HEK293 (cell line): ENCODE results near the gene SLC39A3.

Experiments used
- CTCF ChIA-PET: fragments of 350-600 bp; formaldehyde crosslinking; extraction: SDS; loops from one replicate; lab custom pipeline; 2021; ENCODE audit warnings: antibody characterized with exemption; lab: Yijun Ruan, JAX
- POLR2A ChIA-PET: fragments of 300-600 bp; formaldehyde crosslinking; extraction: SDS; loops from one replicate; lab custom pipeline; 2020; ENCODE audit warnings: antibody characterized with exemption, inconsistent platforms; lab: Yijun Ruan, JAX
- H3K27ac ChIP-seq: fragments of 200-500 bp; sonication (Bioruptor generic); 2 replicates; pipeline ENCODE4 v1.5.1; 2014; ENCODE audit warnings: low read depth, low read length, control low read depth, inconsistent platforms; ENCODE audit errors: extremely low read depth
- H3K36me3 ChIP-seq, 2 experiments: fragments of 200-500 bp in 1 of 2; sonication (Bioruptor generic) in 1 of 2; 1 replicate in 1 of 2; 2 replicates in 1 of 2; pipeline ENCODE4 v1.5.1; 2014 to 2017; ENCODE audit warnings: inconsistent platforms in 2 of 2, low read length in 2 of 2; ENCODE audit not compliant: control insufficient read depth in 2 of 2, insufficient read depth in 1 of 2
- H3K4me1 ChIP-seq: fragments of 200-500 bp; sonication (Bioruptor generic); 2 replicates; pipeline ENCODE4 v1.5.1; 2014; ENCODE audit warnings: mild to moderate bottlenecking, low read length, inconsistent platforms; ENCODE audit not compliant: control insufficient read depth, insufficient read depth
- H3K4me3 ChIP-seq: 2 replicates; pipeline ENCODE4 v1.5.1; 2011; ENCODE audit warnings: low read depth, mild to moderate bottlenecking, control low read depth, low read length, moderate library complexity
- H3K9me3 ChIP-seq: fragments of 200-500 bp; sonication (Bioruptor generic); 2 replicates; pipeline ENCODE4 v1.5.1; 2014; ENCODE audit warnings: low read depth, low read length, inconsistent platforms; ENCODE audit not compliant: control insufficient read depth, insufficient read depth
- GLIS2 ChIP-seq: fragments of 450-650 bp; formaldehyde crosslinking; IDR thresholded peaks from 2 replicates; pipeline ENCODE4 v1.5.1; 2016; ENCODE audit warnings: missing biosample characterization, missing genetic modification characterization
- KLF1 ChIP-seq: fragments of 450-650 bp; formaldehyde crosslinking; IDR thresholded peaks from 2 replicates; pipeline ENCODE4 v1.5.1; 2016; ENCODE audit warnings: missing biosample characterization, missing genetic modification characterization
- KLF7 ChIP-seq: fragments of 450-650 bp; formaldehyde crosslinking; IDR thresholded peaks from 2 replicates; pipeline ENCODE4 v1.5.1; 2016; ENCODE audit warnings: missing biosample characterization, missing genetic modification characterization, borderline replicate concordance
- KLF8 ChIP-seq: fragments of 450-650 bp; formaldehyde crosslinking; IDR thresholded peaks from 2 replicates; pipeline ENCODE4 v1.5.1; 2016; ENCODE audit warnings: missing biosample characterization, missing genetic modification characterization
- SP2 ChIP-seq: fragments of 450-650 bp; formaldehyde crosslinking; IDR thresholded peaks from 2 replicates; pipeline ENCODE4 v1.5.1; 2016; ENCODE audit warnings: missing biosample characterization, missing genetic modification characterization
- SP3 ChIP-seq: fragments of 450-650 bp; formaldehyde crosslinking; IDR thresholded peaks from 2 replicates; pipeline ENCODE4 v1.5.1; 2016; ENCODE audit warnings: missing biosample characterization, missing genetic modification characterization
- ZBTB20 ChIP-seq: fragments of 450-650 bp; formaldehyde crosslinking; IDR thresholded peaks from 2 replicates; pipeline ENCODE4 v1.5.1; 2016; ENCODE audit warnings: missing biosample characterization, missing genetic modification characterization
- ZBTB7A ChIP-seq: fragments of 450-650 bp; formaldehyde crosslinking; IDR thresholded peaks from 2 replicates; pipeline ENCODE4 v1.5.1; 2016; ENCODE audit warnings: low read depth, missing biosample characterization, missing genetic modification characterization
- ZBTB8A ChIP-seq: fragments of 450-650 bp; formaldehyde crosslinking; IDR thresholded peaks from 2 replicates; pipeline ENCODE4 v1.5.1; 2016; ENCODE audit warnings: missing biosample characterization, missing genetic modification characterization
- ZFHX2 ChIP-seq: fragments of 450-650 bp; formaldehyde crosslinking; conservative IDR thresholded peaks from 2 replicates; pipeline ENCODE4 v1.5.1; 2016; ENCODE audit warnings: missing biosample characterization, missing genetic modification characterization
- ZNF2 ChIP-seq: fragments of 450-650 bp; formaldehyde crosslinking; IDR thresholded peaks from 2 replicates; pipeline ENCODE4 v1.5.1; 2016; ENCODE audit warnings: missing biosample characterization, missing genetic modification characterization
- ZNF223 ChIP-seq: fragments of 450-650 bp; formaldehyde crosslinking; IDR thresholded peaks from 2 replicates; pipeline ENCODE4 v1.5.1; 2016; ENCODE audit warnings: missing biosample characterization, missing genetic modification characterization
- ZNF311 ChIP-seq: fragments of 450-650 bp; formaldehyde crosslinking; IDR thresholded peaks from 2 replicates; pipeline ENCODE4 v1.5.1; 2017; ENCODE audit warnings: missing biosample characterization, missing genetic modification characterization, borderline replicate concordance
- ZNF335 ChIP-seq: fragments of 450-650 bp; formaldehyde crosslinking; conservative IDR thresholded peaks from 2 replicates; pipeline ENCODE4 v1.5.1; 2016; ENCODE audit warnings: missing biosample characterization, missing genetic modification characterization
- ZNF48 ChIP-seq: fragments of 450-650 bp; formaldehyde crosslinking; IDR thresholded peaks from 2 replicates; pipeline ENCODE4 v1.5.1; 2016; ENCODE audit warnings: missing biosample characterization, missing genetic modification characterization
- ZNF544 ChIP-seq: fragments of 450-650 bp; formaldehyde crosslinking; IDR thresholded peaks from 2 replicates; pipeline ENCODE4 v1.5.0; 2017; ENCODE audit warnings: missing biosample characterization, missing genetic modification characterization
- ZNF549 ChIP-seq: fragments of 450-650 bp; IDR thresholded peaks from 2 replicates; pipeline ENCODE4 v1.5.1; 2018; ENCODE audit warnings: missing biosample characterization, missing genetic modification characterization, mild to moderate bottlenecking, inconsistent platforms, moderate library complexity
- ZNF558 ChIP-seq: fragments of 450-650 bp; formaldehyde crosslinking; IDR thresholded peaks from 2 replicates; pipeline ENCODE4 v1.5.1; 2016; ENCODE audit warnings: missing biosample characterization, missing genetic modification characterization
- ZNF624 ChIP-seq: fragments of 450-650 bp; formaldehyde crosslinking; IDR thresholded peaks from 2 replicates; pipeline ENCODE4 v1.5.1; 2017; ENCODE audit warnings: missing biosample characterization, missing genetic modification characterization
- ZNF626 ChIP-seq: fragments of 450-650 bp; sonication (Bioruptor Pico); formaldehyde crosslinking; IDR thresholded peaks from 2 replicates; pipeline ENCODE4 v1.5.1; 2018; ENCODE audit warnings: missing biosample characterization, missing genetic modification characterization, inconsistent platforms
- ZNF658 ChIP-seq: fragments of 450-650 bp; formaldehyde crosslinking; IDR thresholded peaks from 2 replicates; pipeline ENCODE4; 2016; ENCODE audit warnings: missing biosample characterization, missing genetic modification characterization
- ZNF670 ChIP-seq: fragments of 450-650 bp; formaldehyde crosslinking; IDR thresholded peaks from 2 replicates; pipeline ENCODE4 v1.5.1; 2016; ENCODE audit warnings: missing biosample characterization, missing genetic modification characterization, low read depth
- ZSCAN23 ChIP-seq: fragments of 450-650 bp; formaldehyde crosslinking; IDR thresholded peaks from 2 replicates; pipeline ENCODE4 v1.5.1; 2016; ENCODE audit warnings: missing biosample characterization, missing genetic modification characterization
- TF ChIP-seq, protein P1 (sequence below): fragments of 450-650 bp; formaldehyde crosslinking; IDR thresholded peaks from 2 replicates; pipeline ENCODE4 v1.5.1; 2016; ENCODE audit warnings: missing biosample characterization, missing genetic modification characterization
- TF ChIP-seq, protein P2 (sequence below): fragments of 450-650 bp; formaldehyde crosslinking; optimal IDR thresholded peaks from 2 replicates; pipeline ENCODE3; 2016; ENCODE audit warnings: missing biosample characterization, mild to moderate bottlenecking, missing genetic modification characterization
- TF ChIP-seq, protein P3 (sequence below): fragments of 450-650 bp; formaldehyde crosslinking; IDR thresholded peaks from 2 replicates; pipeline ENCODE4 v1.5.1; 2016; ENCODE audit warnings: missing biosample characterization, missing genetic modification characterization, borderline replicate concordance
- TF ChIP-seq, protein P4 (sequence below): fragments of 450-650 bp; formaldehyde crosslinking; IDR thresholded peaks from 2 replicates; pipeline ENCODE4 v1.5.1; 2016; ENCODE audit warnings: missing biosample characterization, missing genetic modification characterization

SLC39A3 gene

DNA sequence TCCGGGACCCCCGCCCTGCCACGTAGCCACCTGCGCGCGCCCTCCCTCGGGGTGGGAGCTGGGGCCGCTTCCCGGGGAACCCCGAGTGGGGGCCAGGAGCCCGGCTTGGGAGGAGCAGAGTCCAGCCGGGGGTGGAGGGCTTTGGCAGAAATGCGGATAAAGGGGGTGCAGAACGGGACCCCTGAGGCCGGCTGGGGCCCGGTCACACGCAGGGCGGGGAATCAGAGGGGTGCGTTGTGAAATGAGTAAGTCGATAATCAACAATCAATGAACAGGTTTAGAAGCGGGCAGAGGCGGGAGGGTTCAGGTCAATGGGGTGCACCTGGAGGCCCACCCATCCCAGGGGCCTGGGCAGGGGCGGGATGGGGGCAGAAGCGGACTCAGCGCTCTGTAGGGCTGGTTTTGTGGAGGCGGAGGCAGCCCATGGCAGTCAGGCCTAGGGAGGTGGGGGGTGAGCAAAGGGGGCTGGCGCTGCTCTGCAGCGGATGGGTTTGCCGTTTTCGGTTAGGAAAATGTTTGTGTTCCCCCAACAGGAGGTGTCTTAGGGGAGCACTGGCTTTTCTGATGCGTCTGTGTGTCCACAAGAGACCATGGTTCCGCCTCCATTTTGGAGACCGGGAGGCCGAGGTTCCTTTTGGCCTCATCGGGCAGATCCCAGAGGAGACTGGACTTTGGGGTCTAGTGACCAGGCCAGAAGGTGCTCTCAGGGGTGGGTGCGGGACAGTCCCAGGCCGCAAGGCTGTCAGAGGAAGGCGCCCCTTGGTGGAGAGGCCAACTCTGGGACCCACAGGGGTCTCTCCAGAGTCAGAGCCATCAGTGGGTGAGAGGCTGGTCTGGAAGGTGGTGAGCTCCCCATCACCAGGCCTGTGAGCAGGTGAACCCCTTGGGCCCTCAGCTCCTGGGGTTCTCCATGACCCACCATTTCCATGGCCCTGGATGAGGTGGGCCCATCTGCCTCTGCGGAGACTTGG is 18.0 kb downstream of the SLC39A3 start:
- Histone ChIP-seq H3K27ac (no peak overlapping the region), H3K36me3 (peaks cover 0 to 11% of the 10 kb centered on the region in 2 experiments; a peak in 1 of 3 replicates), H3K4me3 (peak overlapping the region; percentile 24), H3K4me1 (no peaks in the 10 kb centered on the region), H3K9me3 (no peaks in the 10 kb centered on the region)
- peak; percentile 28; the same call in 1 of the 2 replicates for TF ChIP-seq ZBTB8A
- TF ChIP-seq, protein P1, sequence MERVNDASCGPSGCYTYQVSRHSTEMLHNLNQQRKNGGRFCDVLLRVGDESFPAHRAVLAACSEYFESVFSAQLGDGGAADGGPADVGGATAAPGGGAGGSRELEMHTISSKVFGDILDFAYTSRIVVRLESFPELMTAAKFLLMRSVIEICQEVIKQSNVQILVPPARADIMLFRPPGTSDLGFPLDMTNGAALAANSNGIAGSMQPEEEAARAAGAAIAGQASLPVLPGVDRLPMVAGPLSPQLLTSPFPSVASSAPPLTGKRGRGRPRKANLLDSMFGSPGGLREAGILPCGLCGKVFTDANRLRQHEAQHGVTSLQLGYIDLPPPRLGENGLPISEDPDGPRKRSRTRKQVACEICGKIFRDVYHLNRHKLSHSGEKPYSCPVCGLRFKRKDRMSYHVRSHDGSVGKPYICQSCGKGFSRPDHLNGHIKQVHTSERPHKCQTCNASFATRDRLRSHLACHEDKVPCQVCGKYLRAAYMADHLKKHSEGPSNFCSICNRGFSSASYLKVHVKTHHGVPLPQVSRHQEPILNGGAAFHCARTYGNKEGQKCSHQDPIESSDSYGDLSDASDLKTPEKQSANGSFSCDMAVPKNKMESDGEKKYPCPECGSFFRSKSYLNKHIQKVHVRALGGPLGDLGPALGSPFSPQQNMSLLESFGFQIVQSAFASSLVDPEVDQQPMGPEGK, result peak; percentile 72; the same call in 1 of the 2 replicates
- TF ChIP-seq ZFHX2 (tag by site-specific recombination), result peak; percentile 62; the same call in 1 of the 2 replicates
- TF ChIP-seq, protein P2, sequence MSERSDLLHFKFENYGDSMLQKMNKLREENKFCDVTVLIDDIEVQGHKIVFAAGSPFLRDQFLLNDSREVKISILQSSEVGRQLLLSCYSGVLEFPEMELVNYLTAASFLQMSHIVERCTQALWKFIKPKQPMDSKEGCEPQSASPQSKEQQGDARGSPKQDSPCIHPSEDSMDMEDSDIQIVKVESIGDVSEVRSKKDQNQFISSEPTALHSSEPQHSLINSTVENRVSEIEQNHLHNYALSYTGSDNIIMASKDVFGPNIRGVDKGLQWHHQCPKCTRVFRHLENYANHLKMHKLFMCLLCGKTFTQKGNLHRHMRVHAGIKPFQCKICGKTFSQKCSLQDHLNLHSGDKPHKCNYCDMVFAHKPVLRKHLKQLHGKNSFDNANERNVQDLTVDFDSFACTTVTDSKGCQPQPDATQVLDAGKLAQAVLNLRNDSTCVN (tag by site-specific recombination), result peak; percentile 36
- TF ChIP-seq ZNF2 (tag by site-specific recombination), result no peak
- TF ChIP-seq ZNF48 (tag by site-specific recombination), result no peak
- TF ChIP-seq SP2, result peak; percentile 53
- TF ChIP-seq KLF1 (tag by site-specific recombination), result peak; percentile 71
- TF ChIP-seq ZNF624, result no peak
- TF ChIP-seq KLF8 (tag by site-specific recombination), result 0 out of 2 replicates have a peak, but pooled peaks have one; percentile 18
- TF ChIP-seq, protein P3, sequence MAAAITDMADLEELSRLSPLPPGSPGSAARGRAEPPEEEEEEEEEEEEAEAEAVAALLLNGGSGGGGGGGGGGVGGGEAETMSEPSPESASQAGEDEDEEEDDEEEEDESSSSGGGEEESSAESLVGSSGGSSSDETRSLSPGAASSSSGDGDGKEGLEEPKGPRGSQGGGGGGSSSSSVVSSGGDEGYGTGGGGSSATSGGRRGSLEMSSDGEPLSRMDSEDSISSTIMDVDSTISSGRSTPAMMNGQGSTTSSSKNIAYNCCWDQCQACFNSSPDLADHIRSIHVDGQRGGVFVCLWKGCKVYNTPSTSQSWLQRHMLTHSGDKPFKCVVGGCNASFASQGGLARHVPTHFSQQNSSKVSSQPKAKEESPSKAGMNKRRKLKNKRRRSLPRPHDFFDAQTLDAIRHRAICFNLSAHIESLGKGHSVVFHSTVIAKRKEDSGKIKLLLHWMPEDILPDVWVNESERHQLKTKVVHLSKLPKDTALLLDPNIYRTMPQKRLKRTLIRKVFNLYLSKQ (tag by site-specific recombination), result no peak
- 0 out of 2 replicates have a peak, but pooled peaks have one; percentile 15 for TF ChIP-seq ZBTB20 (tag by site-specific recombination)
- peak; percentile 59 for TF ChIP-seq SP3 (tag by site-specific recombination)
- TF ChIP-seq ZNF335 (tag by site-specific recombination), result peak; percentile 31; the same call in 1 of the 2 replicates
- peak; percentile 29; the same call in 1 of the 2 replicates for TF ChIP-seq GLIS2 (tag by site-specific recombination)
- ChIA-PET CTCF (no interaction called here), POLR2A (interaction anchor here (1.1 kb wide), 1 partner anchor 20 kb away, joined by 3 read pairs; no protein-coding TSS in a partner anchor)

DNA sequence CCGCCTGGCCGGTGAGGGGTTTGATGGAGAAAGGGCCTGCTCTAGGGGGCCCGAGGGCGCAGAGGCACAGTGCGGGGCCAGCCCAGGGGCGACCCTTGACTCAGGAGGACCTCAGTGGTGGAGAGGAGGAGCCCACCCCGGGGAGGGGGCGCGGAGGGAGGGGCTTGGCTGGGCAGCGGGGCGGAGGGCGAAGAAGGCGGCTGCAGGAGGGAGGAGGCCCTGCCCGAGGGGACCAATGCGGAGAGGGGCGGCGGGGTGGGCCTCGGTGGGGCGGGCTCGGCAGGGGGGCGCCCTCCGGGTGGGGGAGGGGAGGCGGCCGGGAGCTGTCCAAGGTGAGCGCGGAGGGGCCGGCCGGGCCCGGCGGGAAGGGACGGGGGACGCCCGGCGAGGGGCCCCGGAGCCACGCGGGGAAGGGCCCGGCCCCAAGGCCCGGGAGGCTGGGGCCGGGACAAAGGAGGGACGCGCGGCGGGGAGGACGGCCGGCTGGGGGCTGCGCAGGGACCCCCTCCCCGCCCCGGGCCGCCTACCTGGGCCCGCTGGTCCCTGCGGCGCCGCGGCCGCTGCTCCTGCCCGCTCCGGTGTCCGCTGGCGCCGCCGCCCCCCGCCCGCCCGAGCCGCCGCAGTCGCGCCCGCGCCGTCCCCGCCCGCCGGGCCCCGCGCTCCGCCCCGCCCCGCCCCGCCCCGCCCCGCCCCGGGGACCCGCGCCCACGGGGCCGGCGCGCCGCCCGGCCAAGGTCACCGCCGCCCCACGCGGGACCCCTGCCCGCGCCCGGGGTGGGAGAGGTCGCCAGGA is 18.8 kb downstream of the SLC39A3 start, which contains the start of gene DIRAS1:
TSS of gene DIRAS1 (minus strand) at position 596 of the 793 bp plus-strand sequence. CDS start 3,566 bp downstream, outside the sequence.
- H3K4me1 ChIP-seq, result no peaks in the 10 kb centered on the region
- no peaks in the 10 kb centered on the region for H3K9me3 ChIP-seq
- H3K36me3 ChIP-seq, result peaks cover 0 to 19% of the 10 kb centered on the region in 2 experiments; a peak in 1 of 3 replicates
- H3K4me3 ChIP-seq, result peak within 1 kb of the TSS; percentile 37
- CTCF ChIA-PET, result interaction anchor here (0.6 kb wide), 1 partner anchor 547 kb away, joined by 3 read pairs; no protein-coding TSS in a partner anchor
- POLR2A ChIA-PET, result interaction anchor here (0.5 kb wide), 1 partner anchor 1631 kb away, joined by 3 read pairs; no protein-coding TSS in a partner anchor
- H3K27ac ChIP-seq, result no peak within 1 kb of the TSS
- TF ChIP-seq ZNF658 (tag by site-specific recombination) (no peak), ZSCAN23 (no peak), ZBTB7A (tag by site-specific recombination) (peak; percentile 64; the same call in 1 of the 2 replicates), ZNF549 (no peak), ZNF311 (tag by site-specific recombination) (no peak), KLF7 (tag by site-specific recombination) (no peak), ZNF626 (tag by site-specific recombination) (no peak), ZNF670 (tag by site-specific recombination) (no peak), ZNF223 (tag by site-specific recombination) (no peak), ZNF544 (no peak), ZNF558 (no peak)
- TF ChIP-seq, protein P4, sequence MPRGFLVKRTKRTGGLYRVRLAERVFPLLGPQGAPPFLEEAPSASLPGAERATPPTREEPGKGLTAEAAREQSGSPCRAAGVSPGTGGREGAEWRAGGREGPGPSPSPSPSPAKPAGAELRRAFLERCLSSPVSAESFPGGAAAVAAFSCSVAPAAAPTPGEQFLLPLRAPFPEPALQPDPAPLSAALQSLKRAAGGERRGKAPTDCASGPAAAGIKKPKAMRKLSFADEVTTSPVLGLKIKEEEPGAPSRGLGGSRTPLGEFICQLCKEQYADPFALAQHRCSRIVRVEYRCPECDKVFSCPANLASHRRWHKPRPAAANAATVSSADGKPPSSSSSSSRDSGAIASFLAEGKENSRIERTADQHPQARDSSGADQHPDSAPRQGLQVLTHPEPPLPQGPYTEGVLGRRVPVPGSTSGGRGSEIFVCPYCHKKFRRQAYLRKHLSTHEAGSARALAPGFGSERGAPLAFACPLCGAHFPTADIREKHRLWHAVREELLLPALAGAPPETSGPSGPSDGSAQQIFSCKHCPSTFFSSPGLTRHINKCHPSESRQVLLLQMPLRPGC, result no peak
